Keratinocyte (primary cell): ENCODE results near the gene SH3PXD2A. TPM values are rescaled to one million over a fixed set of nuclear protein-coding genes. Genes with fewer than 3 reads are reported as not detected.

Experiments
- DNase-seq: peaks from one replicate; pipeline ENCODE4 v3.0.0-alpha.2; 2011; ENCODE audit warnings: low read depth, missing footprints, low spot score
- FAIRE-seq: peaks from 2 replicates; lab custom pipeline; 2011; peaks lifted over from hg19 to GRCh38; lab: Jason Lieb, UNC
- H2AFZ ChIP-seq: 2 replicates; pipeline ENCODE4 v1.6.0; 2012; ENCODE audit warnings: low read length, control low read depth, inconsistent platforms; ENCODE audit not compliant: control insufficient read depth
- H3K27ac ChIP-seq: 2 replicates; pipeline ENCODE4 v1.5.1; 2011; ENCODE audit warnings: low read length; ENCODE audit not compliant: control insufficient read depth, insufficient read depth
- H3K27me3 ChIP-seq: 3 replicates; pipeline ENCODE4 v1.6.0; 2011; ENCODE audit warnings: low read length; ENCODE audit not compliant: control insufficient read depth, insufficient read depth; ENCODE audit errors: extremely low read depth
- H3K36me3 ChIP-seq, 2 experiments: 2 replicates in 1 of 2; 3 replicates in 1 of 2; pipeline ENCODE4 v1.5.1; 2011; ENCODE audit warnings: low read length in 2 of 2, mild to moderate bottlenecking in 1 of 2; ENCODE audit not compliant: control insufficient read depth in 2 of 2, insufficient read depth in 2 of 2; ENCODE audit errors: extremely low read depth in 1 of 2
- H3K4me1 ChIP-seq: 3 replicates; pipeline ENCODE4 v1.5.1; 2011; ENCODE audit warnings: low read length; ENCODE audit not compliant: control insufficient read depth, insufficient read depth; ENCODE audit errors: extremely low read depth
- H3K4me2 ChIP-seq: 3 replicates; pipeline ENCODE4 v1.6.0; 2011; ENCODE audit warnings: low read depth, low read length; ENCODE audit not compliant: control insufficient read depth, insufficient read depth; ENCODE audit errors: extremely low read depth
- H3K4me3 ChIP-seq, 3 experiments: fragments of 200-600 bp in 1 of 3; sonication (generic) in 1 of 3; 2 replicates in 2 of 3; 3 replicates in 1 of 3; pipeline ENCODE4 v1.5.1; 2011 to 2016; ENCODE audit warnings: low read length in 3 of 3, mild to moderate bottlenecking in 3 of 3, control low read depth in 2 of 3, inconsistent platforms in 1 of 3, low read depth in 1 of 3, mixed read lengths in 1 of 3, mixed run types in 1 of 3, moderate library complexity in 1 of 3; ENCODE audit not compliant: control insufficient read depth in 2 of 3, insufficient read depth in 2 of 3; ENCODE audit errors: extremely low read depth in 1 of 3
- H3K79me2 ChIP-seq: 2 replicates; pipeline ENCODE4 v1.6.0; 2012; ENCODE audit warnings: low read length; ENCODE audit not compliant: control insufficient read depth, insufficient read depth
- H3K9ac ChIP-seq: 3 replicates; pipeline ENCODE4 v1.6.0; 2011; ENCODE audit warnings: low read length; ENCODE audit not compliant: control insufficient read depth, insufficient read depth; ENCODE audit errors: extremely low read depth
- H3K9me1 ChIP-seq: 3 replicates; pipeline ENCODE4 v1.6.0; 2011; ENCODE audit warnings: low read length; ENCODE audit not compliant: control insufficient read depth, insufficient read depth; ENCODE audit errors: extremely low read depth
- H3K9me3 ChIP-seq: 2 replicates; pipeline ENCODE4 v1.5.1; 2012; ENCODE audit warnings: low read depth, low read length; ENCODE audit not compliant: control insufficient read depth
- H4K20me1 ChIP-seq: 3 replicates; pipeline ENCODE4 v1.6.0; 2011; ENCODE audit warnings: low read length; ENCODE audit not compliant: control insufficient read depth, insufficient read depth; ENCODE audit errors: extremely low read depth
- EZH2 ChIP-seq: IDR thresholded peaks from one replicate; pipeline ENCODE4 v1.6.1; 2012; ENCODE audit warnings: inconsistent platforms, mild to moderate bottlenecking, low read length, moderate library complexity
- dilution Hi-C: fragments of 300-500 bp; cut with MboI; formaldehyde crosslinking; loops from one replicate; pipeline ENCODE4 v1.7.0; 2020; ENCODE audit warnings: low sequenced_read_pairs; ENCODE audit not compliant: extremely low pct_ligation_motif_present
- polyA plus RNA-seq, 5 experiments: library from polyadenylated mRNA; depleted of rRNA in 3 of 5; stranded (reverse) in 3 of 5; stranded (forward) in 1 of 5; unstranded in 1 of 5; fragments of >200 nt; gene quantifications; 1 replicate in 1 of 5; 2 replicates in 3 of 5; 3 replicates in 1 of 5; pipeline versions ENCODE4 v1.2.1 to v1.2.3, GENCODE V29; 2011 to 2012; ENCODE audit warnings: missing spikeins in 2 of 5, low read depth in 1 of 5, low replicate concordance in 1 of 5
- TF ChIP-seq, protein P1 (sequence below), 3 experiments: IDR thresholded peaks in 1 of 3; conservative IDR thresholded peaks in 1 of 3; optimal IDR thresholded peaks in 1 of 3; 2 replicates in 2 of 3; 3 replicates in 1 of 3; pipeline versions ENCODE3 to v1.5.1; 2011; ENCODE audit warnings: low read length in 3 of 3, mild to moderate bottlenecking in 3 of 3, moderate library complexity in 2 of 3, control low read depth in 1 of 3, inconsistent platforms in 1 of 3; ENCODE audit not compliant: insufficient read depth in 2 of 3; ENCODE audit errors: extremely low read depth in 1 of 3

The SH3PXD2A gene
- polyA plus RNA-seq, 1 donor (not counting 4 experiments of a cell fraction or from before 2014, with no cell fraction given) = 33.9 TPM

- dilution Hi-C loops = no loop called here
- no peak overlapping the region for H3K9ac ChIP-seq
- peak; percentile 23 for FAIRE-seq
Observed at GRCh38 chr10:103750836-103751235, 104.5 kb downstream of the SH3PXD2A start.

GRCh38 chr10:103749779-103750178, 105.6 kb downstream of the SH3PXD2A start:
- Histone ChIP-seq H3K9me1 (peaks cover 2% of the 10 kb centered on the region), H3K4me2 (no peak overlapping the region), H3K4me1 (peaks cover 65% of the 10 kb centered on the region), H4K20me1 (no peaks in the 10 kb centered on the region), H3K27me3 (no peaks in the 10 kb centered on the region), H3K9me3 (no peaks in the 10 kb centered on the region), H3K36me3 (peaks cover 8 to 36% of the 10 kb centered on the region in 2 experiments), H3K27ac (peak overlapping the region; percentile 93), H2AFZ (no peak overlapping the region), H3K9ac (no peak overlapping the region), H3K79me2 (peaks cover 51% of the 10 kb centered on the region), H3K4me3 (no peak overlapping the region)
- FAIRE-seq (peak; percentile 62), DNase-seq (no peak)
- no peak for TF ChIP-seq EZH2
- TF ChIP-seq, protein P1, sequence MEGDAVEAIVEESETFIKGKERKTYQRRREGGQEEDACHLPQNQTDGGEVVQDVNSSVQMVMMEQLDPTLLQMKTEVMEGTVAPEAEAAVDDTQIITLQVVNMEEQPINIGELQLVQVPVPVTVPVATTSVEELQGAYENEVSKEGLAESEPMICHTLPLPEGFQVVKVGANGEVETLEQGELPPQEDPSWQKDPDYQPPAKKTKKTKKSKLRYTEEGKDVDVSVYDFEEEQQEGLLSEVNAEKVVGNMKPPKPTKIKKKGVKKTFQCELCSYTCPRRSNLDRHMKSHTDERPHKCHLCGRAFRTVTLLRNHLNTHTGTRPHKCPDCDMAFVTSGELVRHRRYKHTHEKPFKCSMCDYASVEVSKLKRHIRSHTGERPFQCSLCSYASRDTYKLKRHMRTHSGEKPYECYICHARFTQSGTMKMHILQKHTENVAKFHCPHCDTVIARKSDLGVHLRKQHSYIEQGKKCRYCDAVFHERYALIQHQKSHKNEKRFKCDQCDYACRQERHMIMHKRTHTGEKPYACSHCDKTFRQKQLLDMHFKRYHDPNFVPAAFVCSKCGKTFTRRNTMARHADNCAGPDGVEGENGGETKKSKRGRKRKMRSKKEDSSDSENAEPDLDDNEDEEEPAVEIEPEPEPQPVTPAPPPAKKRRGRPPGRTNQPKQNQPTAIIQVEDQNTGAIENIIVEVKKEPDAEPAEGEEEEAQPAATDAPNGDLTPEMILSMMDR (optimal IDR thresholded peaks at IDR 0.05 in 1 of 3, IDR thresholded peaks at IDR 0.05 in 1 of 3, conservative IDR thresholded peaks at IDR 0.05 in 1 of 3; ENCODE audit: extremely low read depth in 1 of 3, insufficient read depth in 2 of 3, low read length in 3 of 3) = no peak
- dilution Hi-C loops = no loop called here

More at GRCh38 chr10:103750836-103751235, 104.5 kb downstream of the SH3PXD2A start:
- no peaks in the 10 kb centered on the region for H4K20me1 ChIP-seq
- peaks cover 2% of the 10 kb centered on the region for H3K9me1 ChIP-seq
- H3K4me3 ChIP-seq = no peak overlapping the region
- H3K9me3 ChIP-seq = no peaks in the 10 kb centered on the region
- no peaks in the 10 kb centered on the region for H3K27me3 ChIP-seq
- peaks cover 56% of the 10 kb centered on the region for H3K4me1 ChIP-seq
- H3K27ac ChIP-seq = no peak overlapping the region
- TF ChIP-seq EZH2 = no peak
- TF ChIP-seq, protein P1 (optimal IDR thresholded peaks at IDR 0.05 in 1 of 3, IDR thresholded peaks at IDR 0.05 in 1 of 3, conservative IDR thresholded peaks at IDR 0.05 in 1 of 3; ENCODE audit: extremely low read depth in 1 of 3, insufficient read depth in 2 of 3, low read length in 3 of 3) = no peak
- no peak overlapping the region for H2AFZ ChIP-seq
- H3K79me2 ChIP-seq = peaks cover 56% of the 10 kb centered on the region
- peaks cover 13 to 42% of the 10 kb centered on the region in 2 experiments for H3K36me3 ChIP-seq
- no peak for DNase-seq
- no peak overlapping the region for H3K4me2 ChIP-seq
